Activated CD4-positive, alpha-beta memory T cell treated with anti-CD3 and anti-CD28 coated beads, Interleukin-2, amount 10 ng/mL, durations not matched to agents 7 days and 5 days (primary cell): ENCODE results near the gene IFITM2. TPM values are rescaled to one million over a fixed set of nuclear protein-coding genes. Genes with fewer than 3 reads are reported as not detected.
"Not testable (repeated sequence)": the region's sequence is repeated elsewhere in the genome, so short reads cannot be mapped to it uniquely, and the experiment has no call there.

ENCODE experiments used
- CTCF ChIA-PET: fragments of 350-600 bp; sonication (Branson Sonifier 250); formaldehyde crosslinking; loops from one replicate; lab custom pipeline; 2021; ENCODE audit warnings: antibody characterized with exemption, inconsistent platforms; lab: Charles Lee
- POLR2A ChIA-PET: fragments of 350-600 bp; sonication (Branson Sonifier 250); formaldehyde crosslinking; loops from one replicate; lab custom pipeline; 2021; ENCODE audit warnings: antibody characterized with exemption; lab: Charles Lee
- DNase-seq: peaks from one replicate; pipeline ENCODE4 v3.0.0-alpha.2; 2020
- H3K27ac Mint-ChIP-seq: one replicate; pipeline ENCODE4 v1.8.0; 2021; ENCODE audit warnings: mild to moderate bottlenecking, mixed read lengths
- H3K27me3 Mint-ChIP-seq: one replicate; pipeline ENCODE4 v1.8.0; 2021; ENCODE audit warnings: mixed read lengths
- H3K36me3 Mint-ChIP-seq: one replicate; pipeline ENCODE4 v1.8.0; 2021; ENCODE audit warnings: low read depth, mixed read lengths
- H3K4me1 Mint-ChIP-seq: one replicate; pipeline ENCODE4 v1.8.0; 2021; ENCODE audit warnings: mixed read lengths
- H3K4me3 Mint-ChIP-seq: one replicate; pipeline ENCODE4 v1.8.0; 2021; ENCODE audit warnings: mild to moderate bottlenecking, mixed read lengths
- H3K9me3 Mint-ChIP-seq: one replicate; pipeline ENCODE4 v1.8.0; 2021; ENCODE audit warnings: mixed read lengths
- total RNA-seq, 2 experiments: library from RNA; stranded (reverse); gene quantifications; one replicate each; pipeline ENCODE4 v1.2.3, GENCODE V29; 2021

IFITM2 gene
- total RNA-seq, 2 experiments from 2014 or later, result 1,637 to 1,643 TPM

DNA sequence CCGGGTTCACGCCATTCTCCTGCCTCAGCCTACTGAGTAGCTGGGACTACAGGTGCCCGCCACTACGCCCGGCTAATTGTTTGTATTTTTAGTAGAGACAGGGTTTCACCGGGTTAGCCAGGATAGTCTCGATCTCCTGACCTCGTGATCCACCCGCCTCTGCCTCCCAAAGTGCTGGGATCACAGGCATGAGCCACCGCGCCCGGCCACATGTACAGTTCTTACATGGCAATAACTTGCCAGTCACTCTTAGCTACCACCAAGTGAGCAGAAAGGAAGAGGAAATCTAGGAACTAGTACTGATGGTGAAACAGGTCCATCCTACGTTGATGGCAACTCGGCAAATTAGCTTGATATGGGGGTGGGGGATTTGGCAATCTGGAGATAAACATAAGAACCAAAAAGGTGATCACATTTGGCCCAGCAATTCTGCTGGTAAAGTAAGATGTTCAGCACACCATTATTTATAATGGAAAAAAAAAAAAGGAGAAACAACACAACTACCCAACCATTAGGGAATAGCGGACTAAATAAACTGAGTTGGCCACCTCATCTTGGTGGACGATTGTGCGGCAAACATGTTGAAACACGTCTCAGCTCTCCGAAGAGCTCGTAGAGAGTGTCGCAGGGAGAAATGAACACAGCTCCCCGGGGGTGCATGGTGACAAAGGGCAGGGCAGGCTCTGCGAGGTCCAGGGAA, 24.1 kb upstream of the IFITM2 start:
- no peak overlapping the region for H3K4me3 Mint-ChIP-seq
- peaks cover 50% of the 10 kb centered on the region for H3K4me1 Mint-ChIP-seq
- peaks cover 16% of the 10 kb centered on the region for H3K36me3 Mint-ChIP-seq
- DNase-seq, result peak; percentile 6
- H3K27me3 Mint-ChIP-seq, result peaks cover 41% of the 10 kb centered on the region
- ChIA-PET POLR2A (interaction anchor here (1.7 to 8.1 kb wide), 2 partner anchors 16 to 76 kb away, joined by 4 to 75 read pairs; partner anchors contain the start of genes BET1L and RIC8A), CTCF (interaction anchor here (0.8 kb wide), 2 partner anchors 32 to 82 kb away, joined by 3 read pairs; no protein-coding TSS in a partner anchor)
- H3K27ac Mint-ChIP-seq, result no peak overlapping the region
- H3K9me3 Mint-ChIP-seq, result no peaks in the 10 kb centered on the region

DNA sequence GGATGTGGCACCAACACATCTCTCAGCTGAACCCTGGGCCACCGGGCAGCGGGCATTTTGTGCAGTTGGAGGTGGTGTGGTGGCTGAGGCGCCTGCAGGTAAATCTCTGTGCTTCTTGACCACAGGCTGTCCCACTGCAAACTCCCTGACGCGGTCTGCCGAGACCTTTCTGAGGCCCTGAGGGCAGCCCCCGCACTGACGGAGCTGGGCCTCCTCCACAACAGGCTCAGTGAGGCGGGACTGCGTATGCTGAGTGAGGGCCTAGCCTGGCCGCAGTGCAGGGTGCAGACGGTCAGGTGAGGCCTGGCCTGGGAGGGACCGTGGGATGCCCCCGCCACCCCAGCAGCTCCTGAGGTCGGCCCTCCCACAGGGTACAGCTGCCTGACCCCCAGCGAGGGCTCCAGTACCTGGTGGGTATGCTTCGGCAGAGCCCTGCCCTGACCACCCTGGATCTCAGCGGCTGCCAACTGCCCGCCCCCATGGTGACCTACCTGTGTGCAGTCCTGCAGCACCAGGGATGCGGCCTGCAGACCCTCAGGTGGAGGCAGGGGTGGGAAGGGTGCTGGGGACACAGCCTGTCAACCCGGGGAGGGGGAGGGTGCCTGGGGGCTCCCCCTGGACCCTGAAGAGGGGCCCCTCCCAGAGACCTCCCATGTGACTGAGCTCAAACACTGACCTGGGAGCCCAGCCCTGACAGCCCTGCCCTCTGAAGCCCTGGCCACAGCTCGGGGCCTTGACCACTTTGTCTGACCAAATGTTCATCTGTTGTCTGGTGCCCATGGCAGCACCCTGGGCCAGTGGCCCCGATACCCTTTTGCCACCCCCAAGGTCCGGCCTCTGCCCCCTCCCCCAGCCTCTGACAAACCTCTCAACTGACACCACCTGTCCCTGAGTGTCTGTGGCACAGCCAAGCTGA, 23.3 kb upstream of the IFITM2 start:
- no peaks in the 10 kb centered on the region for H3K9me3 Mint-ChIP-seq
- CTCF ChIA-PET, result interaction anchor here (0.8 kb wide), 2 partner anchors 33 to 82 kb away, joined by 3 read pairs; no protein-coding TSS in a partner anchor
- H3K4me3 Mint-ChIP-seq, result no peak overlapping the region
- H3K4me1 Mint-ChIP-seq, result peaks cover 47% of the 10 kb centered on the region
- no peak overlapping the region for H3K27ac Mint-ChIP-seq
- H3K36me3 Mint-ChIP-seq, result peaks cover 14% of the 10 kb centered on the region
- POLR2A ChIA-PET, result interaction anchor here (1.0 to 8.1 kb wide), 3 partner anchors 13 to 77 kb away, joined by 3 to 75 read pairs (median 4); partner anchors contain the start of genes BET1L and RIC8A
- DNase-seq, result peak; percentile 15
- peaks cover 39% of the 10 kb centered on the region for H3K27me3 Mint-ChIP-seq

DNA sequence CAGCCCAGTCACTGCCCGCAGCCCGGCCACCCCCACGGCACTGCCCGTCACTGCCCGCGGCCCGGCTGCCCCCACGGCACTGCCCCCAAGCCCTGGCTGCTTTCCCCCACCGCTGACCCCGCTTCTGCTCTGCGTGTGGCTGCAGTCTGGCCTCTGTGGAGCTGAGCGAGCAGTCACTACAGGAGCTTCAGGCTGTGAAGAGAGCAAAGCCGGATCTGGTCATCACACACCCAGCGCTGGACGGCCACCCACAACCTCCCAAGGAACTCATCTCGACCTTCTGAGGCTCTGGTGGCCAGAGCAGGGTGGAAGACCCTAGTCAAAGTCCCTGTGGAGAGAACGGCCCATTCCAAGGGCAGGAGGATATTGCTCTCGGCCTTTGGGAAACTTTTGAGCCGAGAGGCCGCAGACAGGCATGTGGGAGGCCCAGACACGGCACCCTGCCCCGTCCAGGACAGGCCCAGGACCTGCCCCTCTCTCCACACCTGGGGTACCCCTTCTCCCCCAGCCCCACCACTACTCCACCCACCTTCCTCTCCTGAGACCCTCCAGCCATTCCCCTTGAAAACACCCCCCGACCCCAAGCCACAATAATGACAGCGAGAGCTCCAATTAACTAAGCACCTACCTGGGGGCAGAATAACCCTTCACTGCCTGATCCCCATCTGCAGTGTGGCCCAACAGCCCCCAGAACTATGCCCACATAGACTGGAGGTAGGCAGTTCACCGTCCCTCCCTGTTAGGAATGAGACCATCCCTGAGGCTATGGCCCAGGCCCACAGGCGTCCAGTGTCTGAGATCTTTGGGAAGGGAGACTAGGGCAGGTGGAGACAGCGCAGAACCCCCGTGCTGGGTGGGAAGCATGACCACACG, 22.4 kb upstream of the IFITM2 start:
- peaks cover 48% of the 10 kb centered on the region for H3K4me1 Mint-ChIP-seq
- H3K27me3 Mint-ChIP-seq, result peaks cover 37% of the 10 kb centered on the region
- H3K36me3 Mint-ChIP-seq, result peaks cover 14% of the 10 kb centered on the region
- ChIA-PET CTCF (interaction anchor here (1.3 kb wide), 1 partner anchor 17 kb away, joined by 3 read pairs; no protein-coding TSS in a partner anchor), POLR2A (interaction anchor here (1.0 to 8.1 kb wide), 2 partner anchors 14 to 17 kb away, joined by 3 to 75 read pairs; no protein-coding TSS in a partner anchor)
- peak; percentile 13 for DNase-seq
- no peaks in the 10 kb centered on the region for H3K9me3 Mint-ChIP-seq
- no peak overlapping the region for H3K27ac Mint-ChIP-seq
- H3K4me3 Mint-ChIP-seq, result no peak overlapping the region

DNA sequence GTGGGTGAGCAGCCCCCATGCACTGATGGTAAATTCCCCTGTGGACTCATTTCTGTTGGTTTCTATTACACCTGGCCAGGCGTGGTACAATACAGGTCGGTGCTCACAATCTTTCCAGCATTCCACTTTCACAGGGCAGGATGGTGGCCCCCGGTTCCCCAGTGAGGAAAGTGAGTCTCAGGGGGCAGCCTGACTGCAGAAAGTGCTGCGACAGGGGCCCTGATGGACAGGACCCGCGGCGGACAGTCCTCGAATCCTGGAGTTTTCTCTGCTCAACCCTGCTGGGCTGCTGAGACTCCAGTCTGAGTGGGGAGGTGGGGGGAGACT, 21.8 kb upstream of the IFITM2 start:
- Mint-ChIP-seq H3K4me3 (no peak overlapping the region), H3K9me3 (no peaks in the 10 kb centered on the region), H3K27ac (no peak overlapping the region), H3K36me3 (peaks cover 15% of the 10 kb centered on the region), H3K4me1 (peaks cover 50% of the 10 kb centered on the region), H3K27me3 (peaks cover 35% of the 10 kb centered on the region)
- peak; percentile 15 for DNase-seq
- ChIA-PET POLR2A (interaction anchor here (3.3 kb wide), 1 partner anchor 18 kb away, joined by 32 read pairs; no protein-coding TSS in a partner anchor), CTCF (interaction anchor here (1.3 kb wide), 1 partner anchor 17 kb away, joined by 3 read pairs; no protein-coding TSS in a partner anchor)

DNA sequence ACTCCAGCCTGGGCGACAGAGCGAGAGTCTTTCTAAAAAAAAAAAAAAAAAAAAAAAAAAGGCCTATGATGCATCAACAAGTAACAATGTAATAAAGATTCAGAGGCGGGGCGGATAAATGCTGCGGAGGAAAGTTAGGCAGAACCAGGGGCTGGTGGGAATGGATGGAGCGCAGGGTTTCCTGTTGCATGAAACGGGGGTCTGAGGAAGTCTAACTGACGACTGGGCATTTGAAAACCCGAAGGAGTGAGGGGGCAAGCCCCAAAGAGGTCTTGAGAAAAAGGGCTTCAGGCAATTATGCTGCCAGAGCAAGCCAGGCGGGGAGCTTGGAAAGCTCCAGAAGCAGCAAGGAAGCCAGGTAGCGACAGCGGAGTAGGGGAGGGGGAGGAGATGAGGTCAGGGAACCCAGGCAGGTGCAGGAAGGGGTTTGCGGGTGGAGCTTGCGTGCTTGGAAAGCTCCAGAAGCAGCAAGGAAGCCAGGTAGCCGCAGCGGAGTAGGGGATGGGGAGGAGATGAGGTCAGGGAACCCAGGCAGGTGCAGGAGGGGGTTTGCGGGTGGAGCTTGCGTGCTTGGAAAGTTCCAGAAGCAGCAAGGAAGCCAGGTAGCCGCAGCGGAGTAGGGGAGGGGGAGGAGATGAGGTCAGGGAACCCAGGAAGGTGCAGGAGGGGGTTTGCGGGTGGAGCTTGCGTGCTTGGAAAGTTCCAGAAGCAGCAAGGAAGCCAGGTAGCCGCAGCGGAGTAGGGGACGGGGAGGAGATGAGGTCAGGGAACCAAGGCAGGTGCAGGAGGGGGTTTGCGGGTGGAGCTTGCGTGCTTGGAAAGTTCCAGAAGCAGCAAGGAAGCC, 20.4 kb upstream of the IFITM2 start:
- H3K9me3 Mint-ChIP-seq, result not testable (repeated sequence)
- peak; percentile 72 for DNase-seq
- peak overlapping the region; percentile 95 for H3K4me3 Mint-ChIP-seq
- H3K36me3 Mint-ChIP-seq, result peaks cover 18% of the 10 kb centered on the region
- peaks cover 21% of the 10 kb centered on the region for H3K27me3 Mint-ChIP-seq
- ChIA-PET CTCF (interaction anchor here (1.2 kb wide), 1 partner anchor 37 kb away, joined by 4 read pairs; no protein-coding TSS in a partner anchor), POLR2A (interaction anchor here (1.2 to 3.8 kb wide), 12 partner anchors 9 to 219 kb away, joined by 4 to 42 read pairs (median 6); partner anchors contain the start of genes IFITM2, NLRP6, PSMD13 and RNH1)
- H3K4me1 Mint-ChIP-seq, result peaks cover 44% of the 10 kb centered on the region
- H3K27ac Mint-ChIP-seq, result peak overlapping the region; percentile 80

DNA sequence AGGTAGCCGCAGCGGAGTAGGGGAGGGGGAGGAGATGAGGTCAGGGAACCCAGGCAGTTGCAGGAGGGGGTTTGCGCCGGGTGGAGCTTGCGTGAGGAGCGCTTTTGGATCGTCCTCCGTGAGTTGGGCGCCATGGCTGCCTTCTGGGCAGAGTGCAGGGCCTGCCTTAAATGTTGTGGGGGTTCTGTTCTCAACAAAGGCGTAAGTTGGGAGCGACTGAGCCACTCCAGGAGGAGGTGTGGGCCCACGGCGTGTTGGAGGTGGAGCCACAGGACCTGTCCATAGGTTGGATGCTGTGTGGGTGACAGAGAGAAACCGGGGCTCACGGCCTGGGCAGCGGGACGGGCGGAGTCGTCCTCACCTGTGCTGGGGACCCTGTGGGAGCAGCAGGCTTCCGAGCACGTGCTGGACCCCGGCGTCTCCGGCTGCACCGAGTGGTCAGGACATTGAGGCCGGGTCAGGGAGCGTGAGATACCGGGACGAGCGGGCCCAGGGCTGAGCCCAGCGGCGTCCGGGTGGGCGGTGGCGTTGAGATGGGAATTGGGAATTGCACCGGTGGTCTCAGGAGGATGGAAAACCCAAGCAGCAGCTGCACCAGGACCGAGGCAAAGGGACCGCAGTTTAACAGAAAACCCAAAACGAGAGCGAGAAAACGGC, 19.7 kb upstream of the IFITM2 start:
- peak; percentile 61 for DNase-seq

DNA sequence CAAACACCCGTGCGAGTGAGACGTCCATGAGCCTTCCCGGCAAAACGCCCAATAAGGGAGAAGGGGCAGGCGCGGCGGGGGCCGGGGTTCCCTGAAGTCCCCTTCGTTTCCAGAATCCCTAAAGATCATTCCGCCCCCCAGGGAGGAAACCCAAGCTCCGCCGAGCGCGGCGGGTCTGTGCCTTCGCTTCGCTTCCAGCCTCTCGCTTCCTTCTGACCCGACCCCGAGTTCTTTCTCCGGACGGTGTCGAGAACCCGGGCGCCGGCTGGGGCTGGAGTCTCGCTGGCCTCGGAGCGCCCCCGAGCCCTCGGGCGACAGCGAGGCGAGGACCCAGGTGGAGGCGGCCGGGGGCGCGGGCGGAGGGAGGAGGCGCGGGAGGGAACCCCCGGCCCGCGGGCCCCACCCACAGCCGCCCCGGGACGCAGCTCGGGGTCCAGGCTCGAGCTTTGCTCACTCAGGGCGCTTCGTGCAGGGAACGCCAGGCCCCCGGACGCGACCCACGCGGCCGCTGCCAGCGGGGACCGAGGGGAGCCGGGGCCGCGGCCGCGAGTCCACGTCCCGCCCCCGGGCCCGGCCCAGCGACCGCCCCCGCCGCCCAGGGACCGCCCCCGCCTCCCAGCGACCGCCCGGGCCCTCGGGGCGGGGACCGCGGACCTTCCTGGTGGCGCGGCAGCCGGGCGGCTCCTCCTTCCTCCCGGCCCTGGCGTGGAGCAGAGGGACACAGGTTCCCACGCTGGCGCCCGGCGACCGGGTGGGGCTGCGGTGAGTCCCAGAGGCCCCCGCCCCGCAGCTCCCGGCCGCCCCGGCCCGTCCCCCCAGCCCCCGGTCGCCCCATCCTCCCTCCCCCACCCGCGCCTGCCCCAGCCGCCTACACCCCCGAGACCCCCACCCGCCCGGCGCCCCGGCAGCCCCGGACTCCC, 18.9 kb upstream of the IFITM2 start, which contains the start of gene PGGHG:
PGGHG (plus strand) TSS at position 649 of the 920 bp plus-strand sequence. CDS start 691 bp downstream, outside the sequence.
- Mint-ChIP-seq H3K36me3 (peaks cover 15% of the 10 kb centered on the region), H3K27me3 (peaks cover 8% of the 10 kb centered on the region), H3K9me3 (no peaks in the 10 kb centered on the region), H3K4me3 (peak within 1 kb of the TSS; percentile 95), H3K4me1 (peaks cover 35% of the 10 kb centered on the region), H3K27ac (peak within 1 kb of the TSS; percentile 80)
- CTCF ChIA-PET, result no interaction called here
- DNase-seq, result peak; percentile 71
- POLR2A ChIA-PET, result interaction anchor here (0.8 to 3.8 kb wide), 15 partner anchors 11 to 247 kb away, joined by 3 to 42 read pairs (median 6); partner anchors contain the start of genes HRAS, IFITM2, NLRP6 and PSMD13

More for the DNA sequence above, 19.7 kb upstream of the IFITM2 start:
- peaks cover 36% of the 10 kb centered on the region for H3K4me1 Mint-ChIP-seq
- POLR2A ChIA-PET, result interaction anchor here (0.8 to 3.8 kb wide), 17 partner anchors 10 to 248 kb away, joined by 3 to 42 read pairs (median 5); partner anchors contain the start of genes HRAS, IFITM2, NLRP6 and PSMD13
- peak overlapping the region; percentile 80 for H3K27ac Mint-ChIP-seq
- H3K9me3 Mint-ChIP-seq, result no peaks in the 10 kb centered on the region
- CTCF ChIA-PET, result interaction anchor here (1.2 kb wide), 1 partner anchor 37 kb away, joined by 4 read pairs; no protein-coding TSS in a partner anchor
- H3K27me3 Mint-ChIP-seq, result peaks cover 14% of the 10 kb centered on the region
- peak overlapping the region; percentile 95 for H3K4me3 Mint-ChIP-seq
- peaks cover 15% of the 10 kb centered on the region for H3K36me3 Mint-ChIP-seq

DNA sequence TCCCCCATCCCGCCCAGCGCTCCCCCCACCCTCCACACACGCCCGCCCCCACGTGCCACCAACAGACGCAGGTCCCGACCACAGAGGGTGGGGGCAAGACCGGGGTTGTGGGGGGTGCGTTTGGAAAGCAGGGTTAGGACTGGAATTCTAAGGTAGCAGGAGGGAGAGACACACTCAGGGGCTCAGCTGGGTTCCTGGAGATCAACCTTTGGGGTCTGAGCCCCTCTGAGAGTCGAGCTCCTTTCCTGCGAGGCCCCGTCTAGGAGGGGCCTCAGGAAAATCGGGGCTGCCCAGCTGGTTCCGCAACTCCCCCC, 18.3 kb upstream of the IFITM2 start:
- no peak overlapping the region for H3K27ac Mint-ChIP-seq
- H3K36me3 Mint-ChIP-seq, result peaks cover 15% of the 10 kb centered on the region
- peaks cover 7% of the 10 kb centered on the region for H3K27me3 Mint-ChIP-seq
- CTCF ChIA-PET, result no interaction called here
- peak overlapping the region; percentile 71 for H3K4me3 Mint-ChIP-seq
- no peak for DNase-seq
- POLR2A ChIA-PET, result interaction anchor here (1.0 to 3.8 kb wide), 10 partner anchors 11 to 66 kb away, joined by 3 to 42 read pairs (median 8); partner anchors contain the start of genes NLRP6 and PSMD13
- peaks cover 35% of the 10 kb centered on the region for H3K4me1 Mint-ChIP-seq
- no peaks in the 10 kb centered on the region for H3K9me3 Mint-ChIP-seq

DNA sequence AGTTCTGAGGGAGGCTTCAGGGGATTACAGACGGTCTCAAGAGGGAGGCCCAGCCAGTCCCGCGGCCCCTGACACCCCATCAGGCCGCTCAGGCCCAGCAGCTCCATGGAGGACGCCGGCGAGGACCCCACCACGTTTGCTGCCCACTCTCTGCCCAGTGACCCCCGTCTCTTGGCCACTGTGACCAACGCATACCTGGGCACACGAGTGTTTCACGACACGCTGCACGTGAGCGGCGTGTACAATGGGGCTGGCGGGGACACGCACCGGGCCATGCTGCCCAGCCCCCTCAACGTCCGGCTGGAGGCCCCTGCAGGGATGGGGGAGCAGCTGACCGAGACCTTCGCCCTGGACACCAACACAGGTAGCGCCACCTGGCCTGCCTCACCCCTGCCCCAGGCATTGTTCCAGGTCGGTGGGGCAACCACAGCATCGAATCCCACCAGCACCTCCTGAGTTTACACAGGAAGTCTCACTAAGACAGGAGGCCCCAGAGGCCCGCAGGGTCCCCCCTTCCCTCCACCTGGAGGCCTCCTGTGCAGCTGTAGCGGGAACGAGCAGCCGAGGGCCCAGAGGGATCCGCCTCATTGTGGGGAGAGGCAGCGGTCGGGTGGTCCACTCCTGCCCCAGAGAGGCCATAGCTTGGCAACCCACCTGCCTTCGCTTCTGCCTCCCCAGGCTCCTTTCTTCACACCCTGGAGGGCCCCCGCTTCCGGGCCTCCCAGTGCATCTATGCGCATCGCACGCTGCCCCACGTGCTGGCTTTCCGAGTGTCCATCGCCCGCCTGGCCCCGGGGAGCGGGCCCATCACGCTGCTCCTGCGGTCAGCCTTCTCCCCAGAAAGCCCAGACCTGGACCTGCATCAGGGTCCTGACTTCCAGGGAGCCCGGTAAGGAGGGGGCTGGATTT, 17.6 kb upstream of the IFITM2 start:
- Mint-ChIP-seq H3K9me3 (no peaks in the 10 kb centered on the region), H3K27ac (no peak overlapping the region), H3K27me3 (peaks cover 6% of the 10 kb centered on the region), H3K36me3 (peaks cover 15% of the 10 kb centered on the region), H3K4me1 (peaks cover 35% of the 10 kb centered on the region), H3K4me3 (peak overlapping the region; percentile 71)
- ChIA-PET POLR2A (interaction anchor here (1.0 to 3.8 kb wide), 9 partner anchors 8 to 65 kb away, joined by 3 to 42 read pairs (median 4); partner anchors contain the start of genes NLRP6 and PSMD13), CTCF (interaction anchor here (0.7 kb wide), 1 partner anchor 15 kb away, joined by 7 read pairs; no protein-coding TSS in a partner anchor)
- no peak for DNase-seq
